T1000 (cell line): ENCODE results near the gene SUFU.

Experiments used
- DNase-seq: peaks from one replicate; lab custom pipeline; 2025; ENCODE audit warnings: mixed read lengths; lab: John Stamatoyannopoulos, UW

SUFU gene

DNA sequence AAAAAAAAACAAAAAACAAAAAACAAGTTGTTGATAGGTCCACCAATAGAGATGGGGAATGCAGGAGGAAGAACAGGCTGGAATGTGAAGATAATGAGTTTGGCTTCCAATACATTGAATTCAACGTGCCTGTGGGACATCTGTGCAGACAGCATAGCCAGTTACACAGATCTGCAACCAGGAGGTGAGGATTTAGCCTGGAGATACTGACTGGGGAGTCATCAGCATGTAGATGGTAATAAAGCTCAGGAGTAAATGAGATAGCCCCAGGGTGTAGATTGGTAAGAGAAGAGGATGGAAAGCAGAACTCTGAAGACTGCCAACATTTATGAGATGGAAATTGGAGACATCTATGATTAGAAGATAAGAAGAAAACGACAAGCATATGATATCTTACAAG is 135.8 kb downstream of the SUFU start:
- no peak for DNase-seq

DNA sequence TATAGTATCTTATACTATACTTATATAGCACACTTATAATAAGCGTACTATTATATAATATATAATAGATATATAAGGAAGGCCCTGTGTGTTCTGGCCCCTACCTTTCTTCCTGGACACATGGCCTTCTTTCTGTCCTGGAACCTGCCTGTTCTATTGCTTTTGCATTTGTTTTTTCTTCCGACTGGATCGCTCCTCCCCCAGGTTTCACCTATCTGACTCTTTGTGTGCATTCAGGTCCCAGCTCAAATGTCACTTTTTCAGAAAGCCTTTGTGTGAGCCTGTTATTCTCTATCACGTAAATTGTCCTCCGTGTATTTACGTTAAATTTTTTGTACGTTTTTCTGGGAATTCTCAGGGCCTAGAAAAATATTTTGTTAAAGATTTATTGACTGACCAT is 137.6 kb downstream of the SUFU start:
- no peak for DNase-seq

DNA sequence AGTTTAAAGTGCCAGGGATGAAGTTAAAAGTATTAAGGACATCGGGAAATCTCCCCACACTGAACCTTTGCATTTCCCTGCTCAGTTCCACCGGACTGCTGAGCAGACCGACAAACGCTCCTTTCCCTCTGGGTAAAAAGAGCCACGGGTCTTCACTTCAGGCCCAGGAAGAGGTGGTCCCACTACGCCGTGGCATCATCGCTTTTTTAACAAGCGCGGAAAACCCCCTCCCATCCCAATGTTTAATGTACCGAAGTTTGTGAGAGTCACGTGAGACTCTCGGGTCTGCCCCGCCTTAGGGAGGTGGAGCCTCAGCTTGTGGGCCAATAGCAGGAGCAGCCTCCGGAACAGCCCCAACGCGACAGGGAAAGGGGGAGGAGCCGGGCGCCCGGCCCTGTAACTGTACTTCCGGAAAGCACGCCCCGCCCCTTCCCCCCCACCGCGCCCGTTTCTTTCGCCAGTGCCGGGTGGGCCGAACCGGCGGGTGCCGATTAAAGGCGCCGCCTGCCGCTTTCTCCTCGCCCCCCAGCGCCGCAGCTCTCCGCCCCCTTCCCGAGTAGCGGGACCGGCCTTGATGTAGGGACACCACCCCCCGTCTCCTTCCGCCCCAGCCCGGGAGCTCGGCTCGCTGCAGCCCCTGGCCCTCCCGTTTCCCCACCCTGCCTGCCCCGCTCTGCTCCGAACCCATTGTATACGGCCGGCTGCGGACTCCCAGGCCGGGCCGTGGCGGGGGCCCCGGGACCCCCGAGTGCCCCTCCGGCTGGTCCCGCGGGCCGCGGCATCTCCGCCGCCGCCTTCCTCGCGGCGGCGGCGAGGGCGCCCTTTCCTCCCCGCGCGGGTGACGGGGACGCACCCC is 138.3 kb downstream of the SUFU start:
- DNase-seq: peak; percentile 92

DNA sequence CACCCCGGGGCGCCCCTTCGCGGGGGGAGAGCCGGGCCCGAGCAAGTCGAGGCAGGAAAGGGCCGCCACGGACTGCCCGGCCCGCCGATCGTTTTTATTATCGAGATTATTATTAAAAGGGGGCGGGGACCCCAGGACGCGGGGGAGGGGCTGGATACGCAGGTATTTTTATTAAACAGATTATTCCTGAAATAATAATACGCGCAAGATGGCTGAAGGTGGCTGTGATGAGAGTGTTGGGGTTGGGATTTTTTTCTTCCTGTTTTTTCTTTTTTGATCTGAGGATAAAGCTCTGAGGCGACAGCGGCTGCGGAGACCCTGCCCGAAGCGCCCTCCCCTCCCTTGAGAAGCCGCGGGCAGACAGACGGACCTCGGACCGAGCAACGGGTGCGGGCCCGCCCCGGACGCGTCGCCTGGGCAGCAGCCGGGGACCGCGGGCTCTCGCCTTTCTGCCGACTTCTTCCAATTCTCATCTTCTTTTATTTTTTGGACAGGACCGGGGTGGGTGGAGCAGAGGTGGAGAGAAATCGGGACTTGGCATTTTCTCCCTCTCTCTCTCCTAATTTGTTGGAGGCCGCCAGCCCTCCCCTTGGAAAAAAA is 139.1 kb downstream of the SUFU start:
- DNase-seq: no peak

DNA sequence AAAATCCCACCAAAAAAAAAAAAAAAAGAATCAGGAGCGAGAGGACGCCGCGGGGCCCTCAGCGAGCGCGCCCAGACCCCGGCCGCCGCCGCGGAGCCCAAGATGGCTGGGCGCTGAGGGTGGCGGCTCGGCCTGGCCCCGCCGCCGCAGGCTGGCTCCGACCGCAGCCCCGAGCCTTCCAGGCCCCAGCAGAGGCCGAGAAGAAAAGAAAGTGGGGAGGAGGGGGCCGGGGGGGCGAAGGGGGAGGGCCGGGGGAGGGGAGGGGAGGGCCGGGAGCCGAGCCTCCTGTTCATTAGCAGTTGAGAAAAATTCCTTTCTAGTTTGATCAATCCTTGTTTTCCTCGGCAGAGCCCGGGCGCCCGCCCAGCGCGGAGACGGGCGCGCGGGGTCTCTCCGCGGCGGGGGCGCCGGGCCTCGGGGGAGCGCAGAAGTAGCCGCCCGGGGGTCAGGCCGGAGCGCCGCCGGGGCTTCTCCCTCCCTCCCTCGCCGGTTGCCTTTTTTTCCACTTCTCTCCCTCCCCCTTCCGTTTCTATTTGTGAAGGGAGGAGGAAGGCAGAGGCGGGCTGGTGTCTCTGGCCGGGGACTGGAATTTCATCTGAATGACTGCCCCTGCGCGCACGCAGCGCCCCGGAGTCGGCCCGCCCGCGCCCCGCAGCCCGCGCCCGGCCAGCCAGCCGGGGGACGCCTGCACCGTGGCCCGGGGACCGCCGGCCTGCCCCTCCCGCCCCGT is 139.7 kb downstream of the SUFU start:
- peak; percentile 17 for DNase-seq

DNA sequence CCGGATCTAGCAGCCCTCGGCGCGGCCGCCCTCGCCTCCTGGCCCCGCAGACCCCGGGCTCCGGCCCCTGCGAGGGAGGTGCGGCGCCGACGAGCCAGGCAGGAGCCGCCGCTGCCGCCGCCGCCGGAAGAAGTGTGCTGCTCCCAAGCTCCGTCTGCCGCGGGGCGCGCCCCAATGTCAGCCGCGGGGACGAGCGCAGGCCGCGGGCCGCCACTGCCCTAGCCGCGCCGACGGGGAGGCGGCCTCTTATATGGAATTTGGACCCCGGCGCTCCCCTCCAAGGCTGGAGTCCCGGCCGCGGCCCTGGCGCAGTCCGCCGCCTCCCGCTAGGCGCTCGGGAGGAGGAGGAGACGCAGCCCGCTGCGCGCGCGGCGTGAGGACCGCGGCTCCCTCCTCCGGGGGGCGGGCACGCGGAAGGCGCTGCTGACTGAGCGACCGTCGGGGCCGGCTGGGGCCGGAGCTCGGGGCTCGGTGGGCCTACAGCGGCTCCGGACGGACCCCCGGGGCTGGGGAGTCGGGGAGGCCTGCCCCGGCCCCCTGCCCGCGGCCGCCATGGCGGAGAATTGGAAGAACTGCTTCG is 140.4 kb downstream of the SUFU start, which contains the start of gene TRIM8:
Gene TRIM8, plus strand, starts transcription at position 414 of the 580 bp plus-strand sequence. Its CDS starts 139 bp downstream, at position 553.
- DNase-seq: no peak

DNA sequence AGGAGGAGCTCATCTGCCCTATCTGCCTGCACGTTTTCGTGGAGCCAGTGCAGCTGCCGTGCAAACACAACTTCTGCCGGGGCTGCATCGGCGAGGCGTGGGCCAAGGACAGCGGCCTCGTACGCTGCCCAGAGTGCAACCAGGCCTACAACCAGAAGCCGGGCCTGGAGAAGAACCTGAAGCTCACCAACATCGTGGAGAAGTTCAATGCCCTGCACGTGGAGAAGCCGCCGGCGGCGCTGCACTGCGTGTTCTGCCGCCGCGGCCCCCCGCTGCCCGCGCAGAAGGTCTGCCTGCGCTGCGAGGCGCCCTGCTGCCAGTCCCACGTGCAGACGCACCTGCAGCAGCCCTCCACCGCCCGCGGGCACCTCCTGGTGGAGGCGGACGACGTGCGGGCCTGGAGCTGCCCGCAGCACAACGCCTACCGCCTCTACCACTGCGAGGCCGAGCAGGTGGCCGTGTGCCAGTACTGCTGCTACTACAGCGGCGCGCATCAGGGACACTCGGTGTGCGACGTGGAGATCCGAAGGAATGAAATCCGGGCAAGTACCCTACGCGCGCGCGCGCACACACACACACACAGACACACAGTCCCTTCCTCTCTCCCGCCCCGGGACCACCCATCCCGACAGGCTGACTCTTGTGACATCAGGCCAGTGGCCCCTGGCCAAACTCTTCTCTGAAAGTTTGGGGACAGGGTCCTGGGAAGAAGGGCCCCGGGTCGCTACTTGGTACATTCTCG is 141.0 kb downstream of the SUFU start:
- peak; percentile 20 for DNase-seq

DNA sequence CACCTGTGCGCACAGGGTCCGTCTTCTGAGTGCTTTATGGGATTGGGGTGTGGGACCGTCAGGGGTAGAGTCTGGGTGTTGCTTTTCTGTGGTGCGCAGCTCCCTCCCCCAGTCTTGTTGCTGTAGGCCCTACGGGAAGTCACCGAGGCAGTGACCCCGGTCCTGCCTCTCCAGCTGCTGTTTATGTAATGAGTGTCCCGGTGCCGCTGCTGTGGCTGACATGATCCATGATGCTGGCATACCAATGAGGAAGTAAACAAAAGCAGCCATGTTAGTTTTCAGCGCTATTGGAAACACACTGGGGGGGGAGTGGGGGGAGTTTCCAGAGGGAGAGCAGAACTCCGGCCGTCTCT is 141.6 kb downstream of the SUFU start:
- no peak for DNase-seq

DNA sequence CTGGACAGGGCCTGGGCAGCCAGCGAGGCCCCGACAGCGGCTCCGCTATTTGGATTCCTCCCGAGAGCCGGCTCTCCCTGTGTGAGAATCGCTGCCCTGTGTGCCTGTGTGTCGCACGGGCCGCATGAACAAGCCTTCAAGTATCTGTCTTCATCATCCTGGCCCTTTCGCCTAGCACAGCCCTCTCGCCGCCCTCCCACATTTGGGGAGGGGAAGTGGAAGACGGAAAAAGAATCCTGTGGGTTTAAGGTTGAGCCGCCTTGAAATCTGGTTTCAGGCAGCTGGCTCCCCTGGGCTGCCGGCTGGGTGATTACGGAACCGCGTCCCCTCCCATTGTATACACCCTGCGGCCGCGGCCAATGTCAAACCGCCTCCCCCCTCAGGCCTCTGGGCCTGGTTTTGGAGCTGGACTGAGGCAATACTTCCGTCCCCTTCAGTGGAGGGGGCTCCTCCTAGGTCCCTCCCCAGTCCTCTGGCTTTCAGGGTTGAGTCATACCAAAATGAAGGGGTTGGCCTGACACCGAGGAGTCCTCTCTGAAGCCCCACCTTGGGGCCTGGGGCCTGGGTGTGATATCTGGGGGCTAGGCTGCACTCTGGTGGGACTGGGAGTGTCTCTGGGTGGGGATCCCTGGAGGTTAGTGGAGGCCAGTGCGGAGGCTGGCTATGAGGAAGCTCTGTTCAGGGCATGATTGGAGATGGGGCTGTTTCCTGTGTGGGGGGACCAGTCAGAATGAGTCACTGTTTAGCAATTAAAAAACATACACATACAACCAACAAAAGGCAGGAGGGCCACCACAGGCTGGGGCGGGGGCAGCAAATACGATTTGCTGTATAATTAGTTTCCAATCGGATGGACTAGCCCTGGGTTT is 142.2 kb downstream of the SUFU start:
- DNase-seq: peak; percentile 94

DNA sequence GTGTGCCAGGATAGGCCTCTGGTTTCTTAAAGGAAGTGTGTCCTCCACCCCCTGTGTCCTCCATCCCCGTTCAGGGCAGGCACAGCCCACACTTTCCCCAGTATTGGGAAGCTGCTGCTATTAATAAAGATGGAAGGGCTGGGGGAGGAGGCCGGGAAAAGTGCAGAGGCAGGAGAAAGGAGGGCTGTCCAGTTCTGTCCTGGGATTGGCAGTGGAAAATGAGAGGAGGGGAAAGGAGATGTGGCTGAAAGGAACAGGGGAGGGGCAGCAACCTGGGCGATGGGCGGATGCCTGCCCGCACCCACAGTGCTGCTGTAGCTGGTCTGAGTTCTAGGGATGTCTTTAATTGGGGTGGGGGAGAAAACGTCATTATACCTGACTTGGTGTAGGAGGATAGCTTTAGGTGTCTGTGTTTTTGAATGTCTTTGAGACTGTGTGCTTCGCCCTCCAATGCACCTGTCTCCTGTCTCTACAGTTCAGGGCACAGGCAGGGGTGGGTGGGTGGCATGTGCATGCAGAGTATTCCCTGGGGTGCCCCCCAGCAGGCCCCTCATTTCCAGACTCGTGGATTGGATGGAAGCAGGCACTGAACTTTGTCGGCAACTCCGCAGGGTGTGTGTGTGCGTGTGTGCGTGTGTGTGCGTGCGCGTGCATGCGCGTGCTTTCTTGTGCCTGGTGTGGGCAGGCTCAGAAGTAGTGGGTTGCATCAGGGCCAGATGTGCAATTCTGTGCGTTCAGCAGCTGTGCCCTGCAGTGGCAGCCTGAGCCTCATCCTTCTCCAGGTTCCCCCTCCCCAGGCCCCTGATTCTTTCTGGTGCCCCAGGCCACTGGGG is 143.1 kb downstream of the SUFU start:
- no peak for DNase-seq

DNA sequence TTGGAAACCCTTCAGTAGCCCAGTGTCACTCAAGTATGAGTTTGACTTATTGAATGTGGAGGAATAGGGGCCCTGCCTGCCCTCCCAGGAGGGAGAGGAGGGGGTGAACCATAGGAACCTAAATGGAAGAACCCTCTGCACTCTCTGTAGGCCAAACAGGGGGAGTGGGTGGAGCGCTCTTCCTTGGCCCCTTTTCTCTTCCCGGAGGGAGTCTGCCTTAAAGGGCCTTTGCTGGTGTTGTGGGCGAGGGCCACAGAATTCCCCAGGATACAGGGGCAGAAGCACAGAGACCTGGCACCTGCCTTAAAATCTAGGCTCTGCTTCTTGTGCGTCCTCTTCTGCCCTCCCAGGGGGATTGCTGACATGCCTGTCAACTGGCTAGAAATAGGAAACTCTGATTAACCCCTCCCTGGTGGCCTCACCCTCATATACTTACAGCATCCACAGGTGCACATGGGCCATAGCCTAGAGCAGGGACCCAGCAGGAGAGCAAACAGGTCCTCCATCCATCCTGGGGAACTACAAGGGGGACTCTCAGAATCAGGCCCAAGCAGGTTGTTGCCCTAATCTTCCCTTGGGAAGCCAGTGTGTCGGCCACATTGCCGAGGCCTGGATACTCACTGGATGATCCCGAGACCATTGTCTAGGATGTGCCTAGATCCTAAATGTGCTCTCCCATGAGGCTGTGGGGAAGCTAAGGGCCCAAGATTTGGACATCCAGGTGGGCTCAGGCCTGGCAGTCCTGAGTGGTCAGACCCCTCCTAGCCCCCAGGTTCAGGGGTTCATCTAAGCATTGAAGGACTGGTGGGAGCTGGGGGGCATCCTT is 143.9 kb downstream of the SUFU start:
- DNase-seq: no peak

DNA sequence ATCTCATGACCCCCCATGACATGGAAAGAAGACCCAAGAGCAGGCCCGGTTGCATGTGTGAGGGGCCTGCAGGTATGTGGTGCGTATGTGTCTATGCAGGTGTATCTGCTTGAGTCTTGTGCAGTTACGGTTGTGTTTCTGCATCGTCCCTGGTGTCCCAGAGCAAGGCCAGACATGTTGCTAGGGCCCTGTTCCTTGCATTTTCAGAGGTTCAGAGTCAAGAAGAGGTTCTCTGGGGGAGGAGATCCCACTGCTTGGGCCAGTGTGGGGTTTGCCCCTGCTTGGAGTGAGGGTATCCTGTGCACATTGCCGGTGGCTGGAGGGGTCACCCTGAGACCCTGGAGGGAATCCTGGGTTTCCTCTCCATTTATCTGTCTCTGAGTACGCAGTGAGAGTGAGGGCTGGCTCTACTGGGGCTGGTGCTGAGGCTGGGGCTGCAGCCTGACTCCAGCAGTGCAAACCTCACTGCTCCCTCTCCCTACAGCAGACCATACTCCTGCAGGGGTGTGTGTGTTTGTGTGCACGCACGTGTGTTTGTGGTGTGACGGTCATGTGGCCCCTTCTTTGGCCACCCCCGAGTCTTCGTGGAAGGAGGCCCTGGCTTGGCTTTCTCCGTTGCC is 144.6 kb downstream of the SUFU start:
- DNase-seq: no peak

DNA sequence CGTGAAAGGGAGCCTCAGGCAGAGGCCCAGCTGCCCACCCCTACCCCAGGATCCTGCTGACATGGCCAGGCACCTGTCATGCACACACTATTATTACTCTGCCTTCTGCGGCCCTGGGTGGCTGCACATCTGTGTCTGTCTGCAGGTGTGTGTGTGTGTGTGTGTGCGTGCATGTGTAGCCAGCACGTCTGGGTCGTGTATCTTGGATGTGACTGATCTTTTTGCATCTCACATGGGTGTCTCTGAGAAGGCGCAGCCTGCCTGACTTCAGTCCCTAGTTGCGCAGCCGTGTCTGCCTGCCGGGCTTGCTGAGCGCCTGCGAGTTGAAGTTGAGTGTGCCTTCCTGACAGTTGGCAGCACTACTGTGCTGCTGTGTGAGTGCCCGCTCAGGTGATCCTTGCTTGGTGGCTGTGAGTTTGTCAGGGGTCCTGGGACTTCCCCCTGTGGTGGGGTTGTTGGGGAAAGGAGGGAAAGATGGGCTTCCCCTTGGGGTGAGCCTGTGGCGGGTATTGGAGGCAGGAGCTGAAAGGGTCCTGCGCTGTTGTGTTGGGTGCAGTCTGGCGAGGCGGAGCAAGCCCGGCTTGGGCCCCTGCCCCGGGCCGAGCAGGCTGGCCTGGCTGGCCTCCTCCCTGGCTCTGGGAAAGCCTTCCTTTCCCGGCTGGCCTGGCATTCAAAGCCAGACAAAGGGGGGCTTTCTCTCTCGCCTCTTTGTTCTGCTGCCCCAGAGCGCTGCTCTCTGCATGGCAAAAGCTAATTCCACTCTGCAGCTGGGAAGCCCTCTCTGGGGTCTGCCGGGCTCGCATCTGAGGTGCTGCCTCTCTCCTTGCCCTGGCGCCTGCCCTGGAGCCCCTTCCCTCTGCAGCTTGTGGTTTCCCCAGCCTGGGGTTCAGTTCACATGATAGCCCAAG is 145.4 kb downstream of the SUFU start:
- no peak for DNase-seq

DNA sequence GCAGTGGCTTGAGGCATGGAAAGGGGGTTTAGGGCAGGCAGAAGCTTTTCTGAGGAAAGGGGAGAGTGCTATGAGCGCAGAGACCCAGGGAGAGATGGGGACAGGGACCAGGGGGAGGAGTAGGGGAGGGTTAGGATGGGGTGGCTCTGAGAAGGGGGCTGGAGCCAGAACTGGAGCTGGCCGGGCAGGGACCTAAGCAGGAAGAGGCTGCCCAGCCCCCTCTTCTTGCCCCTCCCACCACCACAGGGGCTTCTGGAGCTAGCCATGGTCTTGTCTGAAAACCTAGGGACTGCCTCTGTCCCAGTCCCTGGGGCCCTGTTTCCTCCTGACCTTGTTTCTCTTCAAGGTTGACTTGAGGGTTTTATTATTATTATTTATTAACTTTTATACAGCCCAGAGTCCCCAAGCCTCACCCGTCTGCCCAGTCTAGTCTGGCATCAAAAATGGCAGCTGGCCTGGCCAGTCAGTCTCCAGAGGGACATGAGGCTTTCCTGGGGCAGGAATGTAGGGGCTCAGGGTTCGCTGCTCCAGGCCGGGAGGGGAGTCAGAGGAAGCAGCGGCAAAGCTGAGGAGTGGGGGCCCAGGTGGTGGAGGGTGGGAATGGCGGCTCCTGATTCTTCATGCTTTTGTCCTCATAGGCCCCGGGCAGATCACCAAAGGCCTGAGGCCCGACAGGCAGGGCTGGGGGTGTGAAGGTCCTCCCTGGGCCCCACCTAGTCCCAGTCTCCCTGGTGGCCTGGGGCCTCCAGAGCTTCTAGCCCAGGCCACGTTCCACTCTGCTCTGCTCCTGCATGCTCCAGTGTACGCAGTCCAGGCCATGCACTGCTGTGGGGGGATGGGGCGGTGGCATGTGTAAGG is 146.3 kb downstream of the SUFU start:
- no peak for DNase-seq

DNA sequence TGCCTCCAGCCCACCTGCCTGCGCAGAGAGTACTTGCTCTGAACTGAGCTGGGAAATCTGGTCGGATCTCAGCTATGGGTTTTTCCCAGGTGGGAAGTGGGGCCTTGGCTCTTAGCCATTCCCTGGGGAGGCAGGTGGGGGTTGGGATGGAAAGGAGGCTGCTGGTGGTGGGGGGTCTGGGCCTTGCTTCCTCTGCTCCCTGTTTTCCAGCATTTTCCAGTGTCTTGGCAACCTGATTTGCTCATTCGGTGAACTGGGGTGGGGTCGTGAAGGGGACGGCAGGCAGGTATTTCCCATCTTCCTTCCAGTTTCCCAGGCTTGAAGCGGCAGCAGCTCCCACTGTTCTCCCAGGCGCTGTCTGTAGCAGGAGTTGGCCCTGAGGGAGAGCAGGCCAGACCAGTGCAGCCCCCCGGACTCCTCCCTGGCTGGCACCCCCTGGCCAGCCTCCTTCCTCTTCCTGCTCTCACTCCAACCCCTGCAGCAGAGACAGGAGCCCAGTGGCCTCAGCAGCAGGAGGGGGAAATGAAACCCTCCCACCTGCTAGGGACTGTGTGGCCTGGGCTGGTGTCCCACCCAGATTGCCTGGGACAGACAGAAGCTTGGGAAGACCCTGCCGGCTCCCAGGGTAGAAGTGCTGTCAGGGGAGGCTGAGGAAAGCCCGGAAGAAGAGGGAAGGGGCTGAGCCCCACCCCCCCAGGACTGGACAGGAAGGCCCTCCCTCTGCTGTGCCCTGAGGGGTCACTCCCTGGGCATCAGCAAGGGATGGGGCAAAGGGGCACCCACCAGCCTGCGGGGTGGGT is 147.1 kb downstream of the SUFU start:
- DNase-seq: no peak
